Esophagus squamous epithelium (tissue), 4 donors: ENCODE measurements around the gene PARD3B.

Source experiments
- CTCF ChIP-seq, 6 experiments: fragments of 450-650 bp in 4 of 6; fragments of 200-600 bp in 2 of 6; sonication (generic) in 2 of 6; IDR thresholded peaks; one replicate each; pipeline ENCODE4 v1.5.1; 2016 to 2019; ENCODE audit warnings: antibody characterized with exemption in 6 of 6, mild to moderate bottlenecking in 4 of 6, moderate library complexity in 4 of 6
- POLR2A ChIP-seq, 4 donors: fragments of 450-650 bp; IDR thresholded peaks; one replicate each; pipeline ENCODE4 v1.6.1; 2017; ENCODE audit warnings: antibody characterized with exemption in 4 of 4, mild to moderate bottlenecking in 4 of 4, moderate library complexity in 3 of 4

DNA sequence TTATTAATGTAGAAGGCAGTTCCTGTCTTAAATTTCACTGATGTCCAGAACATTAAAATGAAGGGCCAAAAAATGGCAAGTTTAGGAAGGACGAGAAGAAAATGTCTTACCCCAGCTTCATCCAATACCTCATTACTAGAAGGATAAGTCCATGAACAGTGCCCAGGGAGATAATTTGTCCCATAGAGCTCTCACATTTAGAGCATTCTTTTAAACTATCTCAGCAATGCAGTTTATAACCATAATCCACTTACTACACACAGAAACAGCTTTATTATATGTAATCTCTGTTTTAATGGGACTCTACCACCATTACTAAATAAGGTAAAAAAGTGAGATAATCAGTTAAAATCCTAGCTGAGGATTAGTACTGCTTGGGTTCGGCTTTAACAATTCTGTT is 142.5 kb downstream of the PARD3B start:
- TF ChIP-seq POLR2A (IDR thresholded peaks at IDR 0.05) (no peak), CTCF (IDR thresholded peaks at IDR 0.05) (no peak)
